Chondrocyte (in vitro differentiated cells): ENCODE data around the gene FUCA1. TPM values are rescaled to one million over a fixed set of nuclear protein-coding genes. Genes with fewer than 3 reads are reported as not detected.
"Not testable (repeated sequence)": the region's sequence is repeated elsewhere in the genome, so short reads cannot be mapped to it uniquely, and the experiment has no call there.

Experiments used
- DNase-seq: peaks from one replicate; pipeline ENCODE4 v3.0.0; 2021; ENCODE audit warnings: mixed read lengths, low spot score
- H3K27ac Mint-ChIP-seq: one replicate; pipeline ENCODE4 v1.8.0; 2021; ENCODE audit warnings: mild to moderate bottlenecking, moderate library complexity, mixed read lengths; ENCODE audit not compliant: unreplicated experiment
- H3K27me3 Mint-ChIP-seq: 2 replicates; pipeline ENCODE4 v1.8.0; 2021; ENCODE audit warnings: low read depth, mixed read lengths
- H3K36me3 Mint-ChIP-seq: 2 replicates; pipeline ENCODE4 v1.8.0; 2021; ENCODE audit warnings: low read depth, mixed read lengths
- H3K4me1 Mint-ChIP-seq: 2 replicates; pipeline ENCODE4 v1.8.0; 2021; ENCODE audit warnings: low read depth, mild to moderate bottlenecking, mixed read lengths
- H3K4me3 Mint-ChIP-seq: one replicate; pipeline ENCODE4 v1.8.0; 2021; ENCODE audit warnings: mild to moderate bottlenecking, moderate library complexity, mixed read lengths; ENCODE audit not compliant: unreplicated experiment
- H3K9me3 Mint-ChIP-seq: 2 replicates; pipeline ENCODE4 v1.8.0; 2021; ENCODE audit warnings: low read depth, mixed read lengths
- CTCF ChIP-seq: fragments of 200-600 bp; sonication (generic); IDR thresholded peaks from 2 replicates; pipeline ENCODE4 v1.5.0; 2021; ENCODE audit warnings: antibody characterized with exemption, mild to moderate bottlenecking, moderate library complexity
- total RNA-seq: library from RNA; stranded (reverse); gene quantifications from 3 replicates; pipeline ENCODE4 v1.2.1, GENCODE V29; 2021

FUCA1 gene
- total RNA-seq, 1 donor from 2014 or later = 15.6 TPM

GRCh38 chr1:23837908-23838307 is 30.2 kb downstream of the FUCA1 start:
- Mint-ChIP-seq H3K27me3 (peaks cover 11% of the 10 kb centered on the region), H3K9me3 (no peaks in the 10 kb centered on the region), H3K4me3 (peak overlapping the region; percentile 73), H3K27ac (no peak overlapping the region), H3K4me1 (peaks cover 6% of the 10 kb centered on the region), H3K36me3 (no peaks in the 10 kb centered on the region)
- no peak for TF ChIP-seq CTCF
- no peak for DNase-seq

GRCh38 chr1:23836037-23836436 is 32.1 kb downstream of the FUCA1 start:
- H3K27me3 Mint-ChIP-seq = peaks cover 9% of the 10 kb centered on the region
- no peak for DNase-seq
- no peak overlapping the region for H3K27ac Mint-ChIP-seq
- no peaks in the 10 kb centered on the region for H3K36me3 Mint-ChIP-seq
- H3K4me3 Mint-ChIP-seq = no peak overlapping the region
- H3K9me3 Mint-ChIP-seq = no peaks in the 10 kb centered on the region
- H3K4me1 Mint-ChIP-seq = peaks cover 6% of the 10 kb centered on the region
- TF ChIP-seq CTCF = no peak

GRCh38 chr1:23834156-23834555 is 33.9 kb downstream of the FUCA1 start:
- DNase-seq, H3K9me3 Mint-ChIP-seq, H3K27ac Mint-ChIP-seq, H3K4me1 Mint-ChIP-seq, H3K36me3 Mint-ChIP-seq, H3K4me3 Mint-ChIP-seq, H3K27me3 Mint-ChIP-seq: not testable (repeated sequence)

- H3K27ac Mint-ChIP-seq = no peak overlapping the region
- H3K4me1 Mint-ChIP-seq = peaks cover 19% of the 10 kb centered on the region
- H3K4me3 Mint-ChIP-seq = no peak overlapping the region
- DNase-seq = no peak
- no peaks in the 10 kb centered on the region for H3K36me3 Mint-ChIP-seq
- TF ChIP-seq CTCF = no peak
- H3K27me3 Mint-ChIP-seq = no peaks in the 10 kb centered on the region
- no peaks in the 10 kb centered on the region for H3K9me3 Mint-ChIP-seq
Observed at GRCh38 chr1:23827717-23828116, 40.4 kb downstream of the FUCA1 start.

- H3K36me3 Mint-ChIP-seq, H3K27me3 Mint-ChIP-seq, H3K9me3 Mint-ChIP-seq, H3K4me3 Mint-ChIP-seq, H3K27ac Mint-ChIP-seq, DNase-seq: not testable (repeated sequence)
- peaks cover 19% of the 10 kb centered on the region for H3K4me1 Mint-ChIP-seq
Observed at GRCh38 chr1:23826590-23826989, 41.5 kb downstream of the FUCA1 start.

GRCh38 chr1:23825762-23826522 is 42.1 kb downstream of the FUCA1 start:
- H3K9me3 Mint-ChIP-seq = no peaks in the 10 kb centered on the region
- no peaks in the 10 kb centered on the region for H3K27me3 Mint-ChIP-seq
- no peak for TF ChIP-seq CTCF
- H3K27ac Mint-ChIP-seq = peak overlapping the region; percentile 93
- no peaks in the 10 kb centered on the region for H3K36me3 Mint-ChIP-seq
- peak overlapping the region; percentile 87 for H3K4me3 Mint-ChIP-seq
- peaks cover 19% of the 10 kb centered on the region for H3K4me1 Mint-ChIP-seq
- DNase-seq = no peak
